GM12892 (cell line): ENCODE data around the gene FAM53A.

ENCODE experiments used
- POLR2A ChIP-seq: IDR thresholded peaks from 2 replicates; pipeline ENCODE4 v1.6.1; 2011; ENCODE audit warnings: low read depth, low read length, control low read depth
- TAF1 ChIP-seq: IDR thresholded peaks from 2 replicates; pipeline ENCODE4 v1.6.1; 2011; ENCODE audit warnings: low read depth, mild to moderate bottlenecking, control low read depth, low read length, borderline replicate concordance

DNA sequence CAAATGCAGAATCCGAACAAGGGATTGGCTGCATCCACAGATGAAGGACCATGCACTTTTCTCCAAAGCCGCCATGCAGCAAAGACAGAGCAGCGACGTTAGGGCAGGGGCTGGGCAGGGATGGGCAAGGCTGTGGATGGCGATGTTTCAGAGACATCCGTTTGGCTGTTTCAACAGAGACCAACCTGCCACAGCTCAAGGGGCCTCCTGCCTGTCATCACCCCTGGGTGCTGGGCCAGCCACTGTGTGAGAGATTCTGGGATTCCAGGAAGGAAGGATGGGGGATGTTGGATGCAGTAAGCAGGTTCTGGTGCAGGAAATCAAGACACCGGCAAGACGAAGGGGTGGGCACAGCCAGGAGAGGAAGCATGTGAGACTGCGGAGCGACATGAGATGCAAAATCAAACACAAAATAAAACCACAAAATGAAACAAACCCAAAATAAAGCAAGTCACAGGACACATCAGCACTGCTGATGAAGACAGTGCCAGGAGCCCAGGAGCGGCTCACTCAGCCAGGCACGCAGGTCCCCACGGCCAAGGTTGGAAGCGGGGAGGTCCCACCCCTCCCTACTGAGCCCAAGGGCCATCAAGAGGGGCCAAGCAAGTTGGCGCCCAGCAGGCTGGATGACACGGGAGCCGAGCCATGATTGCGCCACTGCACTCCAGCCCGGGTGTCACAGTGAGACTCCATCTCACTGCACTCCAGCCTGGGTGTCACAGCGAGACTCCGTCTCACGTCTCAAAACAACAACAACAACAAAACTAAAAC is 68.1 kb downstream of the FAM53A start:
- no peak for TF ChIP-seq POLR2A
- no peak for TF ChIP-seq TAF1
